ENCODE measurements around the gene YOD1. TPM values are rescaled to one million over a fixed set of nuclear protein-coding genes. Genes with fewer than 3 reads are reported as not detected.

The YOD1 gene
- total and polyA plus RNA-seq, 2 of the 13 experiments (the other 11 are each of a cell fraction or from before 2014, with no cell fraction given), result 3.4 to 9.1 TPM

DNA sequence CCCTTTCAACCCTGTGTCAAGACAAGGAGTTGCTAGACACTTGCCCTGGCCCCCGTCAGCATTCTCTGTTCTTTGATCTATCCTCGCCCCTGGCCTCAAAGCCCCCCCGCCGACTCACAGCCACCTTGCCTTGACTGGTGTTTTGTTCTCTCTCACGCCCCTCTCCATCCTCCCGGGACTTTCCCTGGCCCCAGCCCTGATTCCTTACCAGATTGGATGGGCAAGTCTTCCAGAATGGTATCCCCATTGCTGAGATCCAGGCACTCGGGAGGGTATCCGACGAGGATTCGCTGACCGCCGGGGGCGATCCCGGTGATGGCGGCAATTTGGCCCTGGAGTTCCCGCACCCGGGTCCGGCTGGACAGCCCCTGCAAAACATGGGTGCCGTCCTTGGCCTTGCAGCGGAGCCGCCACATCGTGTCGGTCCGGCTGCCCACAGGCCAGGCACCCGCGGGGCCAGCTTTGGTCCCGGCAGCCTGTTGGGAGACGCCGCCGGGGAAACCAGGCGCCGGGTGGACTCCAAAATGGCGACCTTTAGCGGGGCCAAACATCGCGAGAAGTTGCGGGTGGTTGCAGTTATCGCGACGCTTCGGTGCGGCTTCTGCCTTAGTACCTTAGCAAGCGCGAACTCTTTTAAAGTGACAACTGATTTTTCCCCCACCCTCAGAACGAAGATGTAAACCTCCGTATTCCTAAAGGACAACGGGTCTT lies 373 bp downstream of the YOD1 start (continued):
- TF ChIP-seq TAF1 (CRISPR knock-in tag; IDR thresholded peaks at IDR 0.05), result peak; percentile 78
- TF ChIP-seq ZNF496 (CRISPR knock-in tag; IDR thresholded peaks at IDR 0.05; ENCODE audit: insufficient replicate concordance), result no peak
- TF ChIP-seq U2AF1 (optimal IDR thresholded peaks at IDR 0.05; ENCODE audit: low read depth, low read length), result no peak
- peak; percentile 32; the same call in 1 of the 2 replicates for TF ChIP-seq SP2 (CRISPR knock-in tag; IDR thresholded peaks at IDR 0.05)
- no peak for TF ChIP-seq NR2C2 (CRISPR knock-in tag; IDR thresholded peaks at IDR 0.05; ENCODE audit: borderline replicate concordance)
- TF ChIP-seq RBM22 (optimal IDR thresholded peaks at IDR 0.05; ENCODE audit: low read length), result no peak
- TF ChIP-seq ATAD3A (CRISPR knock-in tag; IDR thresholded peaks at IDR 0.05), result no peak
- TF ChIP-seq PHF20 (CRISPR knock-in tag; IDR thresholded peaks at IDR 0.05), result peak; percentile 69
- 0 out of 2 replicates have a peak, but pooled peaks have one; percentile 31 for TF ChIP-seq ZNF383 (CRISPR knock-in tag; IDR thresholded peaks at IDR 0.05; ENCODE audit: borderline replicate concordance)
- TF ChIP-seq, protein P1, sequence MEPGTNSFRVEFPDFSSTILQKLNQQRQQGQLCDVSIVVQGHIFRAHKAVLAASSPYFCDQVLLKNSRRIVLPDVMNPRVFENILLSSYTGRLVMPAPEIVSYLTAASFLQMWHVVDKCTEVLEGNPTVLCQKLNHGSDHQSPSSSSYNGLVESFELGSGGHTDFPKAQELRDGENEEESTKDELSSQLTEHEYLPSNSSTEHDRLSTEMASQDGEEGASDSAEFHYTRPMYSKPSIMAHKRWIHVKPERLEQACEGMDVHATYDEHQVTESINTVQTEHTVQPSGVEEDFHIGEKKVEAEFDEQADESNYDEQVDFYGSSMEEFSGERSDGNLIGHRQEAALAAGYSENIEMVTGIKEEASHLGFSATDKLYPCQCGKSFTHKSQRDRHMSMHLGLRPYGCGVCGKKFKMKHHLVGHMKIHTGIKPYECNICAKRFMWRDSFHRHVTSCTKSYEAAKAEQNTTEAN (CRISPR knock-in tag; conservative IDR thresholded peaks at IDR 0.05), result no peak
- TF ChIP-seq NFKBIZ (CRISPR knock-in tag; IDR thresholded peaks at IDR 0.05), result no peak
- TF ChIP-seq MBNL3 (CRISPR knock-in tag; conservative IDR thresholded peaks at IDR 0.05), result no peak
- no peak for TF ChIP-seq ZNF879 (CRISPR knock-in tag; IDR thresholded peaks at IDR 0.05)
- no peak for TF ChIP-seq ZNF800 (CRISPR knock-in tag; IDR thresholded peaks at IDR 0.05)
- TF ChIP-seq SIX1 (CRISPR knock-in tag; IDR thresholded peaks at IDR 0.05; ENCODE audit: borderline replicate concordance), result no peak
- TF ChIP-seq TOE1 (CRISPR knock-in tag; IDR thresholded peaks at IDR 0.05), result no peak
- TF ChIP-seq HNF1B (CRISPR knock-in tag; IDR thresholded peaks at IDR 0.05), result peak; percentile 57; the same call in 1 of the 2 replicates
- TF ChIP-seq ZNF572 (CRISPR knock-in tag; IDR thresholded peaks at IDR 0.05), result peak; percentile 71; the same call in 1 of the 2 replicates
- TF ChIP-seq ZFP36 (IDR thresholded peaks at IDR 0.05; ENCODE audit: borderline replicate concordance, low read depth, low read length, partially characterized antibody), result no peak
- no peak for TF ChIP-seq CEBPB (IDR thresholded peaks at IDR 0.05; ENCODE audit: borderline replicate concordance, low read depth, low read length)
- TF ChIP-seq ZNF335 (CRISPR knock-in tag; IDR thresholded peaks at IDR 0.05), result no peak
- TF ChIP-seq RELA (CRISPR knock-in tag; IDR thresholded peaks at IDR 0.05), result no peak
- TF ChIP-seq ZNF670 (CRISPR knock-in tag; IDR thresholded peaks at IDR 0.05; ENCODE audit: borderline replicate concordance), result no peak
